GM21515 (cell line): ENCODE results near the gene IQSEC3.
"Not testable (repeated sequence)": the region's sequence is repeated elsewhere in the genome, so short reads cannot be mapped to it uniquely, and the experiment has no call there.

Source experiments
- ATAC-seq: cut with Tn5 transposase; IDR thresholded peaks from one replicate; pipeline ENCODE4 v1.9.1; 2021; ENCODE audit not compliant: unreplicated experiment

Gene IQSEC3

DNA sequence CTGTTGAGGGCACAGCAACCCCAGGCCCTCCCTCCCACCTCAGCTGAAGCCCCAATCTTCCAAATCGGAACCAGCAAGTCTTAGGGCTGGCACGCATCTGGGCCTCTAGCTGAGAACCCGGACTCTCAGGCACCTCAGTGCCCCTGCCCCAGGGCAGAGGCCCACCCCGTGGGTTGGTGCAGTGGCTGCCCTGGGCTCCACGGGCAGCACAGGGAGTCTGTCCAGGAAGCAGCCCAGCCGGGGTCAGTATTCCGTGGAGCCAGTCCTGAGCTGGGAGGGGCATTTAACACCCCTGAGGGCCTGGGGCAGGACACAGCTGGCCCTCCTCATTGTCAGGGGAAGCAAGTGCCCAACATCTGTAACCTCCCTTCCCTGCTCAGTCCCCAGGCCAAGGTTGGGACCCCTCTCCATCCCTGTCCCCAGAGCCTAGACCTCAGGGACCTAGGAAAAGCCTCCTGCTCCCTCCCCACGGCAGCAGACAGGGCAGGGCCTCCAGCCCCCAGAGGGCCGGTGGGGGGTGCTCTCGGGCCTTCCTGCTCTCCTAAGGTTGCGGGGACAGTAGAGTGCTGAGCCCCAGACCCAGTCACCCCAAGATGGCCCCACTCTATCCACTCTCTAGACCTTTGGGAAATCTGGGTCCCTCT lies 110.9 kb downstream of the IQSEC3 start:
- ATAC-seq = no peak

DNA sequence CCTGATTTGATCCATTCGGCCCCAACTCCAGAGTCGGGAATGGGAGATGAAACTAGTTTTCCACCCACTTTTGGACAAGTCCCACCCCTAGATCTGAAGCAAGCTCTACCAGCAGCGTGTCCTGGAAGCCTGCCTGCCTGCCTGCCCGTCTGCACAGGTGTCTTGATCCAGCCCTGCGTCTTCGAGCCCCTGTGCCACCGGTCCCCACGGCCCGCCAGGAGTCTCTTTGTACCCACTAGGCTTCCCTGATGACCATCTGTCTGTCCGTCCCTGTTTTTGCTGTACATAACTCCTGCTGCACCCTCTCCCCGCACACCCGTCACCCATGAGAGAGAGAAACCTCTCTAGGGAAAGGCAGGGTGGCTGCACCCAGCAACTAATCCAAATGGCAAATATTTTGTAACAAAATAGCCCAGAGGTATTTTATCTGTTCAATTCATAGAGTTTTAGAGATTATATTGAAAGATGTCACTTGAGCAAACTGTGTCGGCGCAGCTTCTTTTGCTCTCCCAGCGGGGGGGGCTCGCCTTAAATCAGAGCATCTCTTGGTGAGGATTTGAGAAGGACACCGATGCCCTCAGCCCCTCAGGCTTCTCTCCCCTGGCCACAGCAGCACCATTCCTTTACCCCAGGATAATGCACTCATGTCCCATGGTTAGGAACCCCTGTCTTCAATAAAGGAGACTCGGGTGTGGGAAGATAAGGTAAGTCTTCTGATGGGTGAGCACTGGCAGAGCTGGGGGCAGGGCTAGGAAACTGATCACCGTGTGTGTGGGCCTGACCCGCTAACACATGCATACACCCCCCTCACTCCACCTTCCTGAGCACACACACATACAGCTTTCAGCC lies 111.6 kb downstream of the IQSEC3 start:
- ATAC-seq = no peak

DNA sequence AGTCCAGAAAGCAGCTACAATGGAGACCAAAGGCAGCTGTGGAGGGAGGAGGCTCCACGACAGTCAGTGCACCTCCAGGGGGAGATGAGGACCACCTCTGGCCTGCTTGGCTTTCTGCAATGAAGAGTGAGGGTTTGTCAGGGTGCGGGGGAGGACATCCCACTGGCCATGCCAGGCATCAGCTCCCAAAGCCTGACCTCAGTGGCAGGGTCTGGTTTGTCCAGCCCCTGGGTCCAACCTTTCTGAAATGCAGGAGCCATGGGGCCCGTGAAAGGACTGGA lies 112.2 kb downstream of the IQSEC3 start:
- ATAC-seq = no peak

DNA sequence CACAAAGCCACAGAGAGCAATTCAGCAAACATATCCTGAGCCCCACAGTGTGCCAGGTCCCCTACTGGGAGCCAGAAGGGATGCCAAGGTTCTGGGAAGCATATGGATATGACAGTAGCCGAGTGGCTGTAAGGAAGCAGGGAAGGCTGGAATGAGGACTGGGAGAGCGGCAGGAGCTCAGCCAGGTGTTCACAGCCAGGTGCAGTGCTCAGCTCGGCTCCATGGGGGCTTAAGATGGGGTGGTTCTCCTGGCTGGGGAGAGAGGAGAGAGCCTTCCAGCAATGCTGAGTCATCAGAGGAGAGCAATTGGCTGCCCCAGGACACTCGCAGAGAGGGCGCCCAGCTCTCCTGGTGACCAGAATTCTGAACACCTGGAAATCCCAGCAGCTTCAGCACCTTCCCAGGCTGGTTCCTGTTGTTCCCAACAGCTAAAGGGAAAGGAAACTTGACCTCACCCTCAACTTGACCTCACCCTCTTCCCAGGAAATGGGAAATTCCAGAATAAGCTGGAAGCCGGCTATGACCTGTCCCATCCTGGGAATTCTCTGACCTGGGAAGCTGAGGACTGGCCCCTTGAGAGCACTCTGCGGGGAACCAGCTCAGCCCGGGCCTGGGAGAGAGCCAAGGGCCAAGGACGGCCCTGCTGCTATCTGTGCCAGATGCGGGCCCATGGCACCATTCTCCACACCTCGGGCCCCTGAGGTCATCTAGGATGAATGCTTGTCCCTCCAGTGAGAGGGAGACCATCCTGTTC lies 112.7 kb downstream of the IQSEC3 start:
- ATAC-seq = no peak

DNA sequence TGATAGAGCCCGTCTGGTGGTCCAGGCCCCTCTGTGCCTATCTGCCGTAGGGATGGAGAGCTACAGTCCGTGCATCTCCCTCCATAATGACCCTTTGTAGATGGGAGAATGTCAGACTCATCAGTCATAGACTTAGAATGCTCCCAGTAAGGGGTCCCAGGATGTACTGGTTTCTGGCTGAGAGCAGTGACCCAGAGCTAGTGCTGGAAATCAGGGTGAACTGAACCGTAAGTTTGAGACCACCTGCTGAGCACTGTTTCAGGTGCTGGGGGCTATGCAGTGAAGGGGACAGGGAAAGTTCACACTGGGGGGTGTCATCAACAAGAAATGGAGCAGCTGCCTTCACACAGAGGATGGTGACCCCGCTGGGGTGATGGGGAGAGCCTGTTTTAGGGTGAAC lies 113.3 kb downstream of the IQSEC3 start:
- ATAC-seq = no peak

DNA sequence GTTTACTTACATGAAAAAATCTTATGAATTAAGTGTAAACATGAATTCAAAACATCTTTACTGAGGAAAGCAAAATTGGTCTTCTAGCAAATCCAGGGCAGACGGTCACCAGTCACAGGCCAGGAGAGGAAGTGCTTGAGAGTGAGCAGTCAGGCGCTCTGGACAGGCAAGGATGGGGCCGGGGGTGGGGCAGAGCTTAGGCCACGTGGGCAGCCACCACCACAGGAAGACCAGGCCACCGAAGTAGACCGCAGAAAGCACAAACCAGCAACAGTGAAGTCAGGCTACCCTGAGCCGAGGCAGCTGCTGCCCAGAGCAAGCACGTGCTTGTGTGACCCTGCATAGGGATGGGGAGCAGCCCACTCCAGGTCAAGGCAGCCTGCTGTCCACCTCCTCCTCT lies 113.9 kb downstream of the IQSEC3 start:
- no peak for ATAC-seq

DNA sequence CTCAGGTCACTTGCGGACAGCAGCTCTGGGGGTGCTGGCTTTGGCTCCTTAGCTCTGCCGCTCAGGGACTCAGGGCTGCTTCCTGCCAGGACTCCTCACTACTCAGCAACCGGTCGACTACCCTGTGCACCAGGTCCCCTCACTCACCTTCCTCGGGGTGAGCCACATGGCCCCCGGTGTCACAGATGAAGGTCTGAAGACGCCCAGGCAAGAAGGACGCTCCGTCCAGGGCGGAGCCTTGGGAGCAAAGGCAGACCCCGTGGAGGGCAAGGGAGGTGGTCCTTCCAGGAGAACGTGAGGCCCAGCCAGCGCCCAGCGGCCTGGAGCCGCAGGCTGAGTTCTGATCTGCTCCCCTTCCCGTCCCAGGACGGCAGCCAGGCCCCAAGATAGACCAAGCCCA lies 115.4 kb downstream of the IQSEC3 start:
- ATAC-seq = no peak

DNA sequence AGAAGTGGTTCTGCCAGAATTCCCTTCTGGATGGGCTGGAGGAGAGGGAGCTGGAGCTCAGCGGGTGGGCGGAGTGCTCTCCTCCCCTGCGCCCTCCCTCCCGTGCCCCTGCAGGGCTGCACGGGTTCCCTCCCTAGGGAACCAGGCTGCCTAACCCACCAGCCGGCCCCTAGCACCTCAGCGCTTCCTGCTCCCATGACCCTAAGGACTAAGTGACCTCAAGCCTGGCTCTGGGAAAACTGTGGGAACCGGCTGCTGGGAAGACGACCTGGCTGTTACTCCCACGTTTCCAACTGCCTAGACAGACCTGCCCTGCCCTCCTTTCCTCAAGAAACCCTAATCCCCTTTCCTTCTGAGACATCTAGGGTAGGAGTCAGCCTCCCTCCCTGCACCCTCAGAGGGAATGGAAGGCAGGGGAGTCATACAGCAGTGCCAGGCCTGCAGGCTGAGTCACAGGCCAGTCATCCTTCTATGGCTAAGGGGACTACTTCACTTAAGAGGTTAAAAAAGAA lies 115.9 kb downstream of the IQSEC3 start:
- no peak for ATAC-seq

DNA sequence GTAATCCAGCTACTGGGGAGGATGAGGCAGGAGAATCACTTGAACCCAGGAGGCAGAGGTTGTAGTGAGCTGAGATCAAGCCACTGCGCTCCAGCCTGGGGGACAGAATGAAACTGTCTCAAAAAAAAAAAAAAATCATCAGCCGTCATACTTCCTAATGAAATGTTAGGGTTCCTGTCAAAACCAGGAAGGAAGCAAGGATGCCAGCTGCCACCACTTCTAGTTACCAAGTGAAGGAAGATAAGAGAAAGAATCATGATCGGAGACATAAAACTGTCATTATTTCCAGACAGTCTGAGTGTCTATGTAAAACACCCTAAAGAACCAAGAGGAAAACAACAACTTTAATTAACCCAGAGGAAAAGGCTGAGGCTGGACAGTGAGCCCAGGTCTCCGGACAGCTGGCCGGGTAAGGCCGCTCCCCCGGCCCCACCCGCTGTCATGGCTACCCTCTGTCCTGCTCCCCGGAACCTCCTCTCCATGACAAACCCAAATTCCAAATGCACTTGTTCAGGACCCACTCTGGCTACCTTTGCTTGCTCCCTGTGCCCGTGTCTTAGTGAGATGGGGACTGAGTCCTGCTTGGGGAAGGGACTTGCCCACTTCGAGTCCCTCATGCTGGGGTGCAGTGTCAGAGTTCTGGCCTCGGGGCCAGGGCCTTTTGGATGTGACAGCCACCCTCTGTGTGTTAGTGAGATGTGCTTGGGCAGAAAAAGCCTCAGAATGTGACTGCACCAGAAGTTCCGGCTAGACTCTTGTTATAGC lies 118.4 kb downstream of the IQSEC3 start:
- no peak for ATAC-seq

DNA sequence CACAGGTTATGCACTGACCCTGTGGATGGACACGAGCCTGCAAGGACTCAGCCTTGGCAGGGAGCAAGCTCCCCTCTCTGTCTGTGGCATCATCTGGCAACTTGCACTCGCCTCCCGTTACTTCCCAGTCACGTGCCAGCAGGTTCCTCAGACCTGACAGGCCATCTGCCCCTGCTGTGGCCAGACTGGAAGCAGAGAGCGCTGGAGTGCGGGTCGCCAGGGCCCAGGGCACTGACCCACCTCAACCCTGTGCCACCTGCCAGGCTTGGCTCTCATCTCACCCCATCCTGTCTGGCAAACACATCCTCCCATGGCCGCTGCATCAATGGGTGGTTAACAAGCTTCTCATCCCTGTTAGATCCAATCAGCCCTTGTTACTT lies 119.0 kb downstream of the IQSEC3 start:
- no peak for ATAC-seq

DNA sequence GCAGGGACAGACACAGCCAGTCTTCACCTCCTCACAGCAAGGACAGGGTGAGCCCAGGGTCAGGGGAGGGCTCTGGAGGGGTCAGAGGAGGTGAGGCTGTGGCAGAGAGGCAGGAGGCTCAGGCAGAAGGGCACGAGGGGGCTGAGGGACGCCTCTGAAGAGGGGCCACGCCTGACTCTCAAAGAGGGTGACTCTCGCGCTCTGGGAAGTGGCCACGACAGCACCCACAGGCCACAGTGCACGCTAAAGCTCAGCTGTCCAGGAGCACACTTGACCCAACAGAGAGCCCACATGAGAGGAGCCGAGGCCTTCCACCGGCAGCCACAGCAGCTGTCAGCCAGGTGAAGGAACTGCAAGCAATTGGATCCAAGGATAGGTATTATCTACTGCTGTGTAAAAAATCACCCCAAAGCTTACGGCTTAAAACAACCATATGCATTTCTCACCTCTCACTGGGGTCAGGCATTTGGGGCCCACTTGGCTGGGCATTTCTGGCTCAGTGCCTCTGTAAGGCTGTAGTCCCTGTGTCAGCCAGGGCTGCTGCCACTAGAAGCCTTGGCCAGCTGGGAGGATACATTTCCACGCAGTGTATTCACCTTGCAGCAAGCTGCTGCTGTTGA lies 119.5 kb downstream of the IQSEC3 start:
- no peak for ATAC-seq

DNA sequence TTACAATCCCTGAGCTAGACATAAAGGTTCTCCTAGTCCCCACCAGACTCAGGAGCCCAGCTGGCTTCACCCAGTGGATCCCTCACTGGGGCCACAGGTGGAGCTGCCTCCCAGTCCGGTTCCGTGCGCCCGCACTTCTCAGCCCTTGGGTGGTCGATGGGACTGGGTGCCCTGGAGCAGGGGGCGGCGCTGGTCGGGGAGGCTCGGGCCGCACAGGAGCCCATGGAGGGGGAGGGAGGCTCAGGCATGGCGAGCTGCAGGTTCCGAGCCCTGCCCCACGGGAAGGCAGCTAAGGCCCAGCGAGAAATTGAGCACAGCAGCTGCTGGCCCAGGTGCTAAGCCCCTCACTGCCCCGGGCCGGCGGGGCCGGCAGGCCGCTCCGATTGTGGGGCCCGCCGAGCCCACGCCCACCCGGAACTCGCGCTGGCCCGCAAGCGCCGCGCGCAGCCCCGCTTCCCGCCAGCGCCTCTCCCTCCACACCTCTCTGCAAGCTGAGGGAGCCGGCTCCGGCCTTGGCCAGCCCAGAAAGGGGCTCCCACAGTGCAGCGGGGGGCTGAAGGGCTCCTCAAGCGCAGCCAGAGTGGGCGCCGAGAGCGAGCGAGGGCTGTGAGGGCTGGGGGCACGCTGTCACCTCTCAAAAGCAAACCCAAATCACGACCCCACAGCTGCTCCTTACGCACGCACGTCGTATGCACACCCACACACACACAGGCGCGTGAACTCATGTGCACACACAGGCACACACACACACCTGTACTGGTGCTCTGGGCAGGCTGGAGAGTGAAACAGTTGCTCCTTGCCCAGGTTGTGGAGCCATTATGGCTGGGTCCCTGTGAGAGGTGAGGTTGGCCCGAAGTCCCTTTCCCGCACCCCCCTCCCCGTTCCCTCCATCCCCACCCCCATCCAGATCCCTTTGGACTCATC lies 121.7 kb downstream of the IQSEC3 start:
- ATAC-seq = not testable (repeated sequence)

DNA sequence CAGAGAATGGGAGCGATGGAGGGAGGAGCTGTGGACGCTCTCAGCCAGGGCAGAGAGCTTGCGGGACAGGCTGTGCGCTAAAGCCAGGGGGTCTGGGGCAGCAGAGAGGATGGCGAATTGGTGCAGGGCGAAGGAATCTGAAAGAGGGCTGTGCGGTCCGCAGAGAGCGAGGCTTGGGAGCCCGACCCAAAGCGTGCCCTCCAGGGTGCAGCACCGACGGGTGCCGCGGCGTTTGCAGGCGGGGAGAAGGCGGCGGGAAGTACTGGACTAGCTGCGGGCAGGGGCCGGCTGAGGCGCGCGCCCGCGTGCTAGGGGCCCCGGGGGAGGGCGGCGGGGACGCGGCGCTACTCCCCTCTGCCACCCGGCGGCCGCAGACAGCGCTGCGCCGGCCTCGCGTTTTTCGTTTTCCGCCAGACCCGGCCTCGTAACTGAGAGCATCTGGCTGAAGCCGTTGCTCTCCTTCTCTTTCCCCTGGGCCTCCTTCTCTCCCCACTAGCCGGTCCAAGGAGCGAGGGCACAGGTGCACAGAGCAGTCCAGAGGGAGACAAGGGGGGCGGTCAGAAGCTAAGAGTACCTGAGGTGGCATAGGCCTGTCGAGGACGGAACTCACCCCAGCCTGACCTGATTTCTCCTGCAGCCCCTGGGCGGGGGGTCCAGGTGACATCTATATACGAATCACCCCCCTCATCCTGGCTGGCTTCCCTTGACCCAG lies 122.5 kb downstream of the IQSEC3 start:
- ATAC-seq = no peak

DNA sequence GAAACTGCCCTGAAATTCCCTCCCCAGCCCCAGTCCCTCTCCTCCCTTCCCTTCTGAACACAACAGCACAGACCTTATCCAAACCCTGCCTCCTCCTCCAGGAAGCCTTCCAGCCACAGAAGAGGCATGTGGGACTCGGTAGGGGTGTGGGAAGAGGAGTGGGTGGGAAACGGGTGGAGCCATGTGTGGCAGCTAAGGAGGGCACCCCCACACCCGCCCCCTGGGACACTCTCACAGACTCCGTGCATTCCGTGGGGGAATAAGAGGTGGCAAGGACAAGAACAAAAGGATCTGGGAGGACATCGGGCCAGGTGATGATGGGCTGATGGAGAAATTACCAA lies 123.0 kb downstream of the IQSEC3 start:
- no peak for ATAC-seq

DNA sequence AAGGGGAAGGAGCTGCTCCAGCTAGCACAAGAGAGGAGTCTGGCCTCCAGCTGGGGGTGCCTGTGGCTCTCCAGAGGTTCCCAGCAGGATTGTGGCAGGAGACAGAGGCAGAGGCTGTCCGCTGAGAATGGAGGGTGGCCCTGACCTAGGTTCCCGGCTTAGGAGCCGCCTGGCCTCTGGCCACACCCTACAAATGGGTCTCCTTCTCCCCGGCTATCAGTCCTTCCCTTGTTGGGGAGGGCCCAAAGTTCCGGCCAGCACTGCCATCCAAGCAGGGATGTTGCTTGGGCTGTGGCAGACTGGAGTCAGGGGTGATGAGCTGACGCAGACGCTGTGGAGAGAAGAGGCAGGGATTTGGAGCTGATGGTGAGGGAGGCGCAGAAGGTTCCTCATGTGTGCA lies 124.3 kb downstream of the IQSEC3 start:
- ATAC-seq = no peak

DNA sequence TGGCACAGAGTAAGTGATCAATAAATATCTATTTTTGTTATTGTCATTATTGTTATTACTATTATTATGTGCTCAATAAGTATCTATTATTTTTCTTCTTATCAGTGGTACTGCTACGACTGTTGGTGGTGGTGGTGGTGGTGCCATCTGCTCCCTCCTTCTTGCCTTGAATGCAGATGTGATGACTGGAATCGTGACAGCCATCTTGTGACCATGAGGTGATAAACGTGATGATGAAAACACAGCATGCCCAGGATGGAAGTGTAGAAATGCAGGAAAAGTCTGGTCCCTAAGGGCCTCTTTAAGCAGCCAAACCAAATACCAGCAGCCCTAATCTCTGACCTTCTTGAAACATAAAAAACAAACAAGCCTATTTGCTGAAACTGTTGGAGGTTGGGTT lies 125.0 kb downstream of the IQSEC3 start:
- ATAC-seq = no peak

DNA sequence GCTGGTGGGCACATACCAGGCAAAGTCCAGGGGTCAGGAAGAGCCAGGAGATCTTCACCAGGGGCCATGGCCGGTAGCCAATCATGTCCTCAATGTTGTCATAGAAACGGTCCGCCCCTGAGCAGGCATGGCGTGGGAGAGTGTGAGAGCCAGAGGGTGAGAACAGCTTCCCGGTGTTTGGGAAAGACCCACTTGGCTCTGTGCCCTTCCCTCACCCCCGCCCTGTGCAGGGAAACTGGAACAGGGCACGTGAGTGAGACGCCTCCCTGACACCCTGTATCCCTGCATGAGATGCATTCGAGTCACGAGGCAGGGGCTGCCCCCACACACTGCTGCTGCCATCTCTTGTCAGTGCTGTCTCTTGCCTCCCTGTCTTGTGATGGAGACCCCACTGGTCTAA lies 126.7 kb downstream of the IQSEC3 start:
- no peak for ATAC-seq

DNA sequence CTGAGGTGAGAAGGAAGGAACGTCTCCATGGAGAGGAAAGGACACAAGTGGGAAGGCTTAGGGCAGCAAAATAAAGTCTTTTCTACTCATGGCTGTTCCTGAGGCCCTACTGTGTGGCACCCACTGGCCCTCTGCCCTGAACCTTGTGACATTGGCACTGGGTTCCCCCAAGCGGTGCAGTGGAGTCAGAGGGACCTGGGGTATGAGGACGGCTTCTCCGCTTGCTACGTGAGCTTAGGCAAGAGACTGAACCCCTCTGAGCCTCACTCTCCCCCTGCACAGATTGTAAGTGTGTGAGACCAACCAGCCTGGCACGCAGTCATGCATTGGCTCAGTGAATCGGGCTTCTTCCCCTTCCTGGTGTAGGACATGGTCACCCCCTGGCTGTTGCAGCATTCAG lies 127.7 kb downstream of the IQSEC3 start:
- no peak for ATAC-seq

DNA sequence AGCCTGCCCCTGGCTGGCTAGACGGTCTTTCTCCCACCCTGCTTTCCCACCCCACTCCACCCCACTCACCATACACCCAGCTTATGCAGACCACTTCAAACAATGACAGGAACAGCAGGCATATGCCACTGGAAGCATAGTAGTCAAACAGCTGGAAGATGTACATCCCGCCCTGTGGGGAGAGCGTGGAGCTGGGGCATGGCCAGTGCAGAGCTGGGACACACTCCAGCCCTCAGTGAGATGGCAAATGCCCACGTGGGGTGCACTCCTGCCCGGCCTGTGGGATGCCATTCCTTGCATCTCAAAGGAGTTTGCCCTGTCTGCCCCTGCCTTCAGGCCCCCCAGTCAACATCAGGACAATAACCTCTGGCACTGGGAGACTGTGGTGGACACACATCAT lies 128.6 kb downstream of the IQSEC3 start:
- no peak for ATAC-seq
